Stimulated activated CD8-positive, alpha-beta memory T cell treated with anti-CD3 and anti-CD28 coated beads, Interleukin-12 subunit alpha, Interleukin-12 subunit beta, amount 100 ng/mL, for 24 hours (primary cell): ENCODE data around the gene HNRNPA2B1.

Experiments used
- DNase-seq: peaks from one replicate; pipeline ENCODE4 v3.0.0-alpha.2; 2020; ENCODE audit errors: extremely low read depth

HNRNPA2B1 gene

DNA sequence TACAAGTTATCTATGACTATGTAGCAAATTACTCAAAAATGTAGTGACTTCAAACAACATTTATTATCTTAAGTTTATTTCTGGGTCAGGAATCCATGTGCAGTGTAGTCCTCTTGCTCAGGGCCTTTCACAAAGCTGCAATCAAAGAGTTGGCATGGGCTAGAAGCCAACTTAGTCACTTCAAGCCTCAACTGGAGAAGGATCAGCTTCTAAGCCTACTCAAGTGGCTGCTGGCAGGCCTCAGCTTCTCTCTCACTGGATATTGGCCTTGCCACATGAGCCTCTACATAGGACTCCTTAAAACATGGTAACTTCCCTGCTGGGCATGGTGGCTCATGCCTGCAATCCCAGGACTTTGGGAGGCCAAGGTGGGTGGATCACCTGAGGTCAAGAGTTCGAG lies 53.5 kb downstream of the HNRNPA2B1 start:
- DNase-seq = no peak

DNA sequence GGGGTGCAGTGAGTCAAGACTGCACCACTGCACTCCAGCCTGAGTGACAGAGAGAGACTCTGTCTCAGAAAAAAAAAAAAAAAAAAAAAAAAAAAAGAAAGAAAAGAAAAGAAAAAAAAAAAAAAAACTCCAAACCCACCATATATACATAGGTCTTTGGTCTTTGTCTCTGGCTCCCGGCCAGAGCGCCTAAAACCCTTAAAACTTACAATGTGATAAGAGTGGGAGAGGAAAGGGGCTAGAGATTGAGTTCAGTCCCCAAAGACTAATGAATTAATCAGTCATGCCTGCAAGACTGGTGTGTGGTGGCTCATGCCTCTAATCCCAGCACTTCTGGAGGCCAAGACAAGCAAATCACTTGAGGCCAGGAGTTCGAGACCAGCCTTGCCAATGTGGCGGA lies 55.3 kb downstream of the HNRNPA2B1 start:
- no peak for DNase-seq

- no peak for DNase-seq
Observed at GRCh38 chr7:26144184-26145080, 56.1 kb downstream of the HNRNPA2B1 start.

DNA sequence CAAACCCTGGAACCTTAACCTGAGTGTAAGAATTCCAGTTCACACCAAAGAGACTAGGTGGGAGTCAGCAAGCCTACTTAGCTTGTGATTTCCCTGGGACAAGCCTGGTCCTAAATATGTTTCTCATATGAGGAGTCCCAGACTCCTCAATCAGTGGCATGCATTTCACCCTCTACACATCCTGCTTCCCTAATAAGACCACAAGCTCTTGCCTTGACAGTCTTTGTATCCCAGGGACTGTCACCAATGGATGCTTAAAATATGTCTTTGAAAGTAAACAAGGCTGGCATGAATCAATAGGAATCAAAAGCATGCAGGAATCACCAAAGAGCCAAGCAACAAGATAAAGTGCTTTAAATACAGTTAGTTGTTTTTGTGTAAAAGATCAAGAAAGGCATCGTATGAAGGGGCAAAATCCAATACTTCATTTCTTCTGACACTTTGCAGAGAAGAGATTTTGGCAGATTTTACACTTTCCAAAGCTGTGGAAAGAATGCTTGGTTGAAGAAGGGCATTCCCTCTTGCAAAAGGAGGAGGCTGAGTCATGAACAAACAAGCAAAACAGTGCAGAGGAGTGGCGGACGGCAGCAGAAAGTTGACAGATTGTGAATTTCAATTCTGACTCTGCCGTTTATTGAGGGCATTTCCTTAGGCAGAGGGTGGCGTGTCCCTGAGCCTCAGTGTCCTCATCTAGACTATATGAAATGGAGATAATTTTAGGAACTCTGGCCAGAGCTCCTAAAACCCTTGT lies 57.1 kb downstream of the HNRNPA2B1 start:
- DNase-seq = no peak

DNA sequence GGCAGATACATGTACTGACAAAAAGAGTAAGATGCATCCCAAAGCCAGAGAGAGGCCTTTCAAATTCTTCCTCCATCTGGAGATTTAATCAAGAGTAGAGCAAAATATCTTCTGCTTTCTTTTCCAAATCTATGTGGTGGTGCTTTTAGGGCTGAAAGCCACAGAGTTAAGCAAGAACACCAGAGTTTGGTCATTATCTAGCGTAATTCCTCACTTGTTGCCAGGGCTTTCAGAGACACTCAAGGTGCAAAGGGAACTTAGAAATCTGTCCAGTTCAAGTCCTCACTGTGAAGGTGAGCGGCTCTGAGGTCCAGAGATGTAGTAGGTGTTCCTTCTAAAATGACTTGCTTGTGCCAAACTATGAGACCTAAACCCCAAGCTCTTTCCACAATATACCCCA lies 59.5 kb downstream of the HNRNPA2B1 start:
- no peak for DNase-seq

- no peak for DNase-seq
Observed at GRCh38 chr7:26140380-26140779, 60.2 kb downstream of the HNRNPA2B1 start.
